H1 (cell line): ENCODE measurements around the gene ENTPD2. TPM values are rescaled to one million over a fixed set of nuclear protein-coding genes. Genes with fewer than 3 reads are reported as not detected.

Source experiments
- ATF2 ChIP-seq: IDR thresholded peaks from 2 replicates; pipeline ENCODE4 v1.6.1; 2012; ENCODE audit warnings: low read length, inconsistent platforms
- EZH2 ChIP-seq: fragments of 200-600 bp; sonication (generic); IDR thresholded peaks from 2 replicates; pipeline ENCODE4 v1.7.1; 2012; ENCODE audit warnings: low read depth, mild to moderate bottlenecking, moderate library complexity, low read length, inconsistent platforms; ENCODE audit not compliant: severe bottlenecking
- RAD21 ChIP-seq, 2 experiments: IDR thresholded peaks in 1 of 2; conservative IDR thresholded peaks in 1 of 2; 2 replicates each; pipeline ENCODE4 v1.6.1; 2011; ENCODE audit warnings: low read depth in 2 of 2, low read length in 2 of 2, improper control_type of control experiment in 1 of 2, inconsistent platforms in 1 of 2, mild to moderate bottlenecking in 1 of 2, moderate library complexity in 1 of 2
- SUZ12 ChIP-seq: fragments of 200-600 bp; sonication (generic); IDR thresholded peaks from 2 replicates; pipeline ENCODE4 v1.6.1; 2012; ENCODE audit warnings: mild to moderate bottlenecking, inconsistent platforms, low read length, moderate library complexity, mixed read lengths
- TEAD4 ChIP-seq: IDR thresholded peaks from 2 replicates; pipeline ENCODE4 v1.6.1; 2012; ENCODE audit warnings: low read depth, low read length, inconsistent platforms, mixed read lengths
- YY1 ChIP-seq: IDR thresholded peaks from 2 replicates; pipeline ENCODE4 v1.6.1; 2011; ENCODE audit warnings: low read depth, mild to moderate bottlenecking, low read length
- polyA plus RNA-seq, 7 experiments: library from polyadenylated mRNA; depleted of rRNA in 3 of 7; stranded (reverse) in 5 of 7; unstranded in 2 of 7; fragments of >200 nt in 5 of 7; fragments of 200-250 nt in 2 of 7; gene quantifications; 1 replicate in 5 of 7; 2 replicates in 1 of 7; 4 replicates in 1 of 7; pipeline versions ENCODE4 v1.2.1 to v1.2.3, GENCODE V29; 2011 to 2013; ENCODE audit warnings: missing spikeins in 2 of 7, mixed read lengths in 2 of 7
- total RNA-seq: library from RNA; stranded (reverse); fragmentation: NEBNext Ultra II Directional; extraction: Animal tissue kit (Norgen Biotek cat#: 25700); gene quantifications from 2 replicates; pipeline ENCODE4 v1.2.1, GENCODE V29; 2021
- TF ChIP-seq, protein P1 (sequence below), 3 experiments: IDR thresholded peaks; 1 replicate in 2 of 3; 2 replicates in 1 of 3; pipeline versions ENCODE4 v1.5.1 to v1.6.1; 2011; ENCODE audit warnings: low read length in 3 of 3, mild to moderate bottlenecking in 3 of 3, inconsistent platforms in 2 of 3, low read depth in 1 of 3, moderate library complexity in 1 of 3; ENCODE audit not compliant: insufficient read depth in 1 of 3; ENCODE audit errors: control extremely low read depth in 1 of 3

The ENTPD2 gene
- total and polyA plus RNA-seq, 2 of the 8 experiments (the other 6 are each of a cell fraction or from before 2014, with no cell fraction given): 0.65 to 3.8 TPM

GRCh38 chr9:137029058-137029936 is 24.6 kb downstream of the ENTPD2 start (continued):
- TF ChIP-seq ATF2 (0 out of 2 replicates have a peak, but pooled peaks have one; percentile 32), TEAD4 (no peak), EZH2 (peak; percentile 17), RAD21 (IDR thresholded peaks at IDR 0.05 in 1 of 2, conservative IDR thresholded peaks at IDR 0.05 in 1 of 2; ENCODE audit: low read depth in 2 of 2, low read length in 2 of 2) (peak; percentile 42 to 64), YY1 (0 out of 2 replicates have a peak, but pooled peaks have one; percentile 28), SUZ12 (no peak)
- TF ChIP-seq, protein P1, sequence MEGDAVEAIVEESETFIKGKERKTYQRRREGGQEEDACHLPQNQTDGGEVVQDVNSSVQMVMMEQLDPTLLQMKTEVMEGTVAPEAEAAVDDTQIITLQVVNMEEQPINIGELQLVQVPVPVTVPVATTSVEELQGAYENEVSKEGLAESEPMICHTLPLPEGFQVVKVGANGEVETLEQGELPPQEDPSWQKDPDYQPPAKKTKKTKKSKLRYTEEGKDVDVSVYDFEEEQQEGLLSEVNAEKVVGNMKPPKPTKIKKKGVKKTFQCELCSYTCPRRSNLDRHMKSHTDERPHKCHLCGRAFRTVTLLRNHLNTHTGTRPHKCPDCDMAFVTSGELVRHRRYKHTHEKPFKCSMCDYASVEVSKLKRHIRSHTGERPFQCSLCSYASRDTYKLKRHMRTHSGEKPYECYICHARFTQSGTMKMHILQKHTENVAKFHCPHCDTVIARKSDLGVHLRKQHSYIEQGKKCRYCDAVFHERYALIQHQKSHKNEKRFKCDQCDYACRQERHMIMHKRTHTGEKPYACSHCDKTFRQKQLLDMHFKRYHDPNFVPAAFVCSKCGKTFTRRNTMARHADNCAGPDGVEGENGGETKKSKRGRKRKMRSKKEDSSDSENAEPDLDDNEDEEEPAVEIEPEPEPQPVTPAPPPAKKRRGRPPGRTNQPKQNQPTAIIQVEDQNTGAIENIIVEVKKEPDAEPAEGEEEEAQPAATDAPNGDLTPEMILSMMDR (IDR thresholded peaks at IDR 0.05; ENCODE audit: control extremely low read depth in 1 of 3, insufficient read depth in 1 of 3, low read depth in 1 of 3, low read length in 3 of 3): peak in 2 of 3 experiments; percentile 94 to 98; a peak in 3 of 4 replicates
